NT2/D1 (cell line): Measurements from ENCODE around the gene CARM1.
"Not testable (repeated sequence)": the region's sequence is repeated elsewhere in the genome, so short reads cannot be mapped to it uniquely, and the experiment has no call there.

Source experiments
- DNase-seq: peaks from one replicate; pipeline ENCODE4 v3.0.0-alpha.2; 2011; ENCODE audit warnings: low read depth, low spot score
- H3K27me3 ChIP-seq: 2 replicates; pipeline ENCODE4 v1.6.0; 2011; ENCODE audit warnings: mild to moderate bottlenecking; ENCODE audit not compliant: insufficient read length, insufficient read depth
- H3K36me3 ChIP-seq: 2 replicates; pipeline ENCODE4 v1.6.1; 2011; ENCODE audit warnings: mild to moderate bottlenecking, low read length, mixed read lengths; ENCODE audit not compliant: insufficient read depth, insufficient read length
- H3K4me1 ChIP-seq: 2 replicates; pipeline ENCODE4 v1.5.1; 2011; ENCODE audit not compliant: insufficient read depth, insufficient read length
- H3K4me3 ChIP-seq: 2 replicates; pipeline ENCODE4 v1.5.1; 2011; ENCODE audit warnings: low read depth; ENCODE audit not compliant: insufficient read length
- H3K9ac ChIP-seq: 2 replicates; pipeline ENCODE4 v1.6.0; 2011; ENCODE audit warnings: low read depth; ENCODE audit not compliant: insufficient read length
- H3K9me3 ChIP-seq: 2 replicates; pipeline ENCODE4 v1.5.1; 2011; ENCODE audit warnings: mild to moderate bottlenecking, low read length; ENCODE audit not compliant: insufficient read depth
- SUZ12 ChIP-seq: IDR thresholded peaks from 2 replicates; pipeline ENCODE4 v1.6.1; 2011; ENCODE audit not compliant: insufficient read length, insufficient read depth; ENCODE audit errors: extremely low read depth
- YY1 ChIP-seq: IDR thresholded peaks from 2 replicates; pipeline ENCODE4 v1.6.1; 2011; ENCODE audit not compliant: insufficient read length, insufficient read depth
- ZNF274 ChIP-seq: IDR thresholded peaks from 2 replicates; pipeline ENCODE4 v1.6.1; 2011; ENCODE audit warnings: mild to moderate bottlenecking, low read depth, low read length

CARM1 gene

GRCh38 chr19:10871711-10872545, 575 bp downstream of the CARM1 start:
- TF ChIP-seq ZNF274 = no peak
- no peak for TF ChIP-seq SUZ12
- TF ChIP-seq YY1 = no peak
- peaks cover 7% of the 10 kb centered on the region for H3K4me1 ChIP-seq
- peak overlapping the region; percentile 82 for H3K4me3 ChIP-seq
- DNase-seq = no peak
- H3K36me3 ChIP-seq = peaks cover 22% of the 10 kb centered on the region
- peak overlapping the region; percentile 92 for H3K9ac ChIP-seq
- H3K27me3 ChIP-seq = no peaks in the 10 kb centered on the region
- H3K9me3 ChIP-seq = no peaks in the 10 kb centered on the region

GRCh38 chr19:10872546-10873107, 1.3 kb downstream of the CARM1 start:
- no peak for TF ChIP-seq YY1
- TF ChIP-seq SUZ12 = no peak
- no peak for TF ChIP-seq ZNF274
- Histone ChIP-seq H3K4me1 (peaks cover 7% of the 10 kb centered on the region), H3K9ac (peak overlapping the region; percentile 92), H3K27me3 (no peaks in the 10 kb centered on the region), H3K9me3 (no peaks in the 10 kb centered on the region), H3K36me3 (peaks cover 24% of the 10 kb centered on the region), H3K4me3 (peak overlapping the region; percentile 82)
- no peak for DNase-seq

GRCh38 chr19:10874024-10874423, 2.7 kb downstream of the CARM1 start:
- Histone ChIP-seq H3K4me1 (peaks cover 7% of the 10 kb centered on the region), H3K36me3 (peaks cover 24% of the 10 kb centered on the region), H3K27me3 (no peaks in the 10 kb centered on the region), H3K9ac (no peak overlapping the region), H3K9me3 (no peaks in the 10 kb centered on the region), H3K4me3 (no peak overlapping the region)
- TF ChIP-seq SUZ12 (no peak), YY1 (no peak), ZNF274 (no peak)
- DNase-seq = no peak

- DNase-seq = no peak
- H3K9ac ChIP-seq = no peak overlapping the region
- no peaks in the 10 kb centered on the region for H3K27me3 ChIP-seq
Observed at GRCh38 chr19:10876459-10877240, 5.3 kb downstream of the CARM1 start.

GRCh38 chr19:10877608-10878007, 6.3 kb downstream of the CARM1 start:
- H3K9me3 ChIP-seq, H3K27me3 ChIP-seq, H3K9ac ChIP-seq, H3K4me3 ChIP-seq, DNase-seq: not testable (repeated sequence)
- peaks cover 31% of the 10 kb centered on the region for H3K36me3 ChIP-seq
- H3K4me1 ChIP-seq = peaks cover 27% of the 10 kb centered on the region

More at GRCh38 chr19:10876459-10877240, 5.3 kb downstream of the CARM1 start:
- Histone ChIP-seq H3K4me3 (no peak overlapping the region), H3K36me3 (peaks cover 31% of the 10 kb centered on the region), H3K4me1 (peaks cover 20% of the 10 kb centered on the region), H3K9me3 (no peaks in the 10 kb centered on the region)
- TF ChIP-seq ZNF274 (no peak), SUZ12 (no peak), YY1 (no peak)

- peaks cover 38% of the 10 kb centered on the region for H3K36me3 ChIP-seq
- H3K4me1 ChIP-seq = peaks cover 33% of the 10 kb centered on the region
- no peaks in the 10 kb centered on the region for H3K9me3 ChIP-seq
- H3K9ac ChIP-seq = no peak overlapping the region
- no peaks in the 10 kb centered on the region for H3K27me3 ChIP-seq
- DNase-seq = no peak
- H3K4me3 ChIP-seq = no peak overlapping the region
- TF ChIP-seq ZNF274 = no peak
- TF ChIP-seq SUZ12 = no peak
- TF ChIP-seq YY1 = no peak
Observed at GRCh38 chr19:10878253-10878652, 6.9 kb downstream of the CARM1 start.
